ENCODE data around the gene PRPF8. TPM values are rescaled to one million over a fixed set of nuclear protein-coding genes. Genes with fewer than 3 reads are reported as not detected.

Gene PRPF8
- total and polyA plus RNA-seq, 10 of the 15 experiments (the other 5 are each of a cell fraction or from before 2014, with no cell fraction given) = 77.2 to 337 (median 162) TPM

GRCh38 chr17:1716912-1717695, 32.4 kb upstream of the PRPF8 start (continued):
- TF ChIP-seq ATF7 (IDR thresholded peaks at IDR 0.05; ENCODE audit: low read depth) (peak; percentile 44), SREBF2 (IDR thresholded peaks at IDR 0.05; ENCODE audit: low read length) (no peak), BHLHE40 (IDR thresholded peaks at IDR 0.05; ENCODE audit: borderline replicate concordance in 1 of 2, low read depth in 2 of 2, low read length in 1 of 2) (peak; percentile 75 to 80), CBX5 (IDR thresholded peaks at IDR 0.05; ENCODE audit: low read depth) (no peak), FOS (IDR thresholded peaks at IDR 0.05; ENCODE audit: borderline replicate concordance, extremely low read depth, insufficient read length) (peak; percentile 61), IKZF2 (IDR thresholded peaks at IDR 0.05) (peak in 1 of 2 experiments; percentile 82), RAD51 (IDR thresholded peaks at IDR 0.05) (peak; percentile 88), STAT1 (conservative IDR thresholded peaks at IDR 0.05) (no peak), SUZ12 (IDR thresholded peaks at IDR 0.05; ENCODE audit: unreplicated experiment) (no peak), E2F8 (IDR thresholded peaks at IDR 0.05; ENCODE audit: low read depth, partially characterized antibody) (no peak), ZNF24 (IDR thresholded peaks at IDR 0.05) (no peak), MEF2A (IDR thresholded peaks at IDR 0.05; ENCODE audit: insufficient read depth, low read depth, low read length) (no peak), SRF (IDR thresholded peaks at IDR 0.05; ENCODE audit: low read depth in 2 of 2, low read length in 2 of 2) (0 out of 4 replicates have a peak, but pooled peaks of 1 of the 2 experiments have one; percentile 60), MEF2B (IDR thresholded peaks at IDR 0.05; ENCODE audit: partially characterized antibody, poor library complexity, severe bottlenecking) (peak; percentile 92), SREBF1 (IDR thresholded peaks at IDR 0.05; ENCODE audit: low read length) (no peak), ZBED1 (IDR thresholded peaks at IDR 0.05; ENCODE audit: borderline replicate concordance) (no peak), CHD1 (IDR thresholded peaks at IDR 0.05; ENCODE audit: low read depth, low read length) (0 out of 2 replicates have a peak, but pooled peaks have one; percentile 18), SIN3A (IDR thresholded peaks at IDR 0.05; ENCODE audit: low read depth, low read length) (no peak; the same call in 1 of the 2 replicates), EED (IDR thresholded peaks at IDR 0.05; ENCODE audit: low read depth) (peak; percentile 85), BMI1 (IDR thresholded peaks at IDR 0.05; ENCODE audit: borderline replicate concordance) (no peak), FOXM1 (IDR thresholded peaks at IDR 0.05; ENCODE audit: low read depth, low read length) (0 out of 2 replicates have a peak, but pooled peaks have one; percentile 35), ZNF217 (IDR thresholded peaks at IDR 0.05) (no peak), EZH2 (IDR thresholded peaks at IDR 0.05; ENCODE audit: borderline replicate concordance, control insufficient read depth, low read depth, low read length) (0 out of 2 replicates have a peak, but pooled peaks have one; percentile 30), CEBPB (IDR thresholded peaks at IDR 0.05; ENCODE audit: borderline replicate concordance in 1 of 2, low read depth in 2 of 2, low read length in 2 of 2) (peak in 1 of 2 experiments; percentile 53; a peak in 1 of 4 replicates)
- TF ChIP-seq, protein P1, sequence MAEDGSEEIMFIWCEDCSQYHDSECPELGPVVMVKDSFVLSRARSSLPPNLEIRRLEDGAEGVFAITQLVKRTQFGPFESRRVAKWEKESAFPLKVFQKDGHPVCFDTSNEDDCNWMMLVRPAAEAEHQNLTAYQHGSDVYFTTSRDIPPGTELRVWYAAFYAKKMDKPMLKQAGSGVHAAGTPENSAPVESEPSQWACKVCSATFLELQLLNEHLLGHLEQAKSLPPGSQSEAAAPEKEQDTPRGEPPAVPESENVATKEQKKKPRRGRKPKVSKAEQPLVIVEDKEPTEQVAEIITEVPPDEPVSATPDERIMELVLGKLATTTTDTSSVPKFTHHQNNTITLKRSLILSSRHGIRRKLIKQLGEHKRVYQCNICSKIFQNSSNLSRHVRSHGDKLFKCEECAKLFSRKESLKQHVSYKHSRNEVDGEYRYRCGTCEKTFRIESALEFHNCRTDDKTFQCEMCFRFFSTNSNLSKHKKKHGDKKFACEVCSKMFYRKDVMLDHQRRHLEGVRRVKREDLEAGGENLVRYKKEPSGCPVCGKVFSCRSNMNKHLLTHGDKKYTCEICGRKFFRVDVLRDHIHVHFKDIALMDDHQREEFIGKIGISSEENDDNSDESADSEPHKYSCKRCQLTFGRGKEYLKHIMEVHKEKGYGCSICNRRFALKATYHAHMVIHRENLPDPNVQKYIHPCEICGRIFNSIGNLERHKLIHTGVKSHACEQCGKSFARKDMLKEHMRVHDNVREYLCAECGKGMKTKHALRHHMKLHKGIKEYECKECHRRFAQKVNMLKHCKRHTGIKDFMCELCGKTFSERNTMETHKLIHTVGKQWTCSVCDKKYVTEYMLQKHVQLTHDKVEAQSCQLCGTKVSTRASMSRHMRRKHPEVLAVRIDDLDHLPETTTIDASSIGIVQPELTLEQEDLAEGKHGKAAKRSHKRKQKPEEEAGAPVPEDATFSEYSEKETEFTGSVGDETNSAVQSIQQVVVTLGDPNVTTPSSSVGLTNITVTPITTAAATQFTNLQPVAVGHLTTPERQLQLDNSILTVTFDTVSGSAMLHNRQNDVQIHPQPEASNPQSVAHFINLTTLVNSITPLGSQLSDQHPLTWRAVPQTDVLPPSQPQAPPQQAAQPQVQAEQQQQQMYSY (CRISPR knock-in tag; IDR thresholded peaks at IDR 0.05) = no peak
